Measurements from ENCODE around the gene ZMIZ1. TPM values are rescaled to one million over a fixed set of nuclear protein-coding genes. Genes with fewer than 3 reads are reported as not detected.

ZMIZ1 gene
- total RNA-seq, 1 donor from 2014 or later: 107 TPM

DNA sequence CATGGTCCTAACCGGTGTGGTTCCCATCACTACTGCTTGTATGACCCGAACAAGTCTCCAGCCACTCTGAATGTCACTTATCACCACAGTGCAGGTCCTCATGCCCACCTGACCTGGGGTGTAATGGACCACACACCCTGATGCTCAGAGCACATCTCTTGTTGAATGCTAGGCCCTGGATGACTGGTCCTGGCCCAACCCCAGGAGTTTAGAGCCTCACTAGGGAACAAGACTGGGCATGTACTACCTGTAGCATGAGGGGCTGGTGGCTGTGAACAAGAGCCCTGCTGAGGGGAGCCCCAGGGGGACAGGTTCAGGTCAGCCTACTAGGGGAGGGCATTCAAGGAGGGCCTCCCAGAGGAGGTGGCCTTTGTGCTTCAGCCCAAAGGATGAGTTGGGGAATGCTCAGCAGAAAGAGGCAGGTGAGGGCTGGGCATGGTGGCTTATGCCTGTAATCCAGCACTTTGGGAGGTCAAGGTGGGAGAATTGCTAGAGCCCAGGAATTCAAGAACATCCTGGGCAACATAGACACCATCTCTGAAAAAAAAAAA is 31.2 kb downstream of the ZMIZ1 start:
- DNase-seq (ENCODE audit: low spot score): no peak

DNA sequence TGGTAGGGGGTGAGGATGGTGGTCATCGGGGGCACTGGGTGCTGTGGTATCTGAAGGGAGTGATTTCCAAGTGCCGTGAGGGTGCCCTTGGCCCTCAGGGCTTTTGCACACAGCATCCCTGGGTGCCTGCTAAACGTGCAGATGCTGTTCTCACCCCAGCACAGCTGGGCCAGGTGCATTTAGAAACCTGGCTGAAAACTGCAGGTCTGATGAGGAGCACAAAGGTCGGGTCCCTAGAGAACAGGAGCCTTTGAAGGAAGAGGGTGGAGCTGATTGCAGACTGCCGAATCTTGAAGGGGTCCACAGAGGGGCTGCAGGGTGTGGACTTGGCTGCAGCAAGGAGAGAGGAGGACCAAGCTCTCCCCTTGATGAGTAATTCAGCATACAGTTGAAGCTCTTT is 32.0 kb downstream of the ZMIZ1 start:
- no peak for DNase-seq (ENCODE audit: low spot score)

DNA sequence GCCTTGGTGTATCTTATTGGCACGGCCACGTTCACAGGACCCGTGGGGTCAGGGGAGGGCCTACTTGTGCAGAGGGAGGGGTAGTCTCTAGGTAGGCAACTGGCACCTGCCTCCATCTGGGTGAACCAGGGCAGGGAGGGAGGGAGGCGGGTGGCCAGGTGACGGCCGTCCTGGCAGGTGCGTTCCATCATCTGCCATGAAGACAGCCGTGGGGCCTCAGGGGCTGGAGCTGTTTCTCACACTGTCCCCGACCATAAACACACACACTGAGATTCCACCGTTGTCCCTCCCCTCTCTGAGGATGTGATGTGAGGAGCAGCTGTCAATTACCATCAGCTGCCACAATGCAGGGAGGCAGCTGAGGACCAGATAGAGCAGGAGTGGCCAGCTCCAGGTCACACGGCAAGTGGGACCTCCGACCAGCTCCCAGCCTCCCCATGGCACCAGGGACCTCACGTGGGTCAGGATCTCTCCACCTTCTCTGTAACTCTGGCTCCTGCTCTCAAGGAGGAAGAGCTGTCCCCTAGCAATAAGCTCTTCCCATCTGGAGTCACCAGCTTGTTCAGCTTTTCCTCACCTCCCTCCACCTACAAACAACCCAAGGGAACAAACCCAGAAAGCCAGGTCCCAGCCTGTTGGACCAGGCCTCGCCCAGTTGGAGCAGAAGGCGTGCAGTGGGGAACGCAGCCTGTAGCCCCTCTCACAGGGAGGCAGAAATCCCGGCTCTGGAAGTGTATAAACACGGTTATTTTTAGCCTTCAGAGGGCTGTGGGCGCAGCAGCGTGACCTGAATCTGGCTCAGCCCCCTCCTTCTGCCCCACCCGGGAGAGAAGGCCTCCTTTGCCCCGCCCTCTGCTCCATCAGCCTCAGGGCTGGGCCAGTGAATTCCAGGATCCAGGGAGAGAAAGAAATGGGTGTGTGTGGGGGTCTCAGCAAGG is 33.1 kb downstream of the ZMIZ1 start:
- peak; percentile 59 for DNase-seq (ENCODE audit: low spot score)

DNA sequence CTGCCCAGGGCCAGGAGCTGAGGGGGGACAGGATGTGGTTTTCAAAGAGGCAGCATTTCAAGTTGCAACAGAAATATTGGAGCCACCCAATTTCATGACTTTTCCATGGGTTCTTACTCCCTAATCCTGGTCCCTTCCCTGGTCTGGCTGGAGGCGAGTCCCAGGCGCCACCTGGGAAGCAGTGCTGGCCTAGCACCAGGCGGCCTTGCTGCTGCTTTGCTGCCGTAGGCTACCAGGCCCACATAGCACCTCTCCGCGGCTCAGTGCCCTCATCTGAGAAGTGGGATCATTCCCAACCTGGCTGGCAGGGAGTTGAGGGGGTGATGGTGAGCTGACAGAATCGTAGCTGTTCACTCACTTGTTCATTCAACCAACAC is 33.7 kb downstream of the ZMIZ1 start:
- no peak for DNase-seq (ENCODE audit: low spot score)

DNA sequence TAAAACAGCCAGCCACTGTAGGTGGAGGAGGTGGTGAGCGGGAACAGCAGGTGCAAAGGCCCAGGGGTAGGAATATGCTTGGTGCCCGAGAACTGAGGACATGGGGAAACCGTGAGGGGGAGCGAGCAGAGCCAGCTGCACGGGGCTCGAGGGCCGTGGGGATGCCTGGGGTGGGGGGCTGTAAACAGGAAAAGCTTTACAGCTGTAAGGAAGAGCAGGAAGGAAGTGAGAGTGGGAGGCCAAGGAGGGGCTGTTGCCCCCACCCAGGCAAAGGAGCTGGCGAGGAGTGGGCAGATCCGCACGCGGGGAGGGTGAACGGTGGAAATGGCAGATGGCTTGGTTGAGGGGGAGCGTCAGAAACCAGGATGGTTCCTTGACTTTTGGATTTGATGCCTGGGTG is 34.4 kb downstream of the ZMIZ1 start:
- no peak for DNase-seq (ENCODE audit: low spot score)

DNA sequence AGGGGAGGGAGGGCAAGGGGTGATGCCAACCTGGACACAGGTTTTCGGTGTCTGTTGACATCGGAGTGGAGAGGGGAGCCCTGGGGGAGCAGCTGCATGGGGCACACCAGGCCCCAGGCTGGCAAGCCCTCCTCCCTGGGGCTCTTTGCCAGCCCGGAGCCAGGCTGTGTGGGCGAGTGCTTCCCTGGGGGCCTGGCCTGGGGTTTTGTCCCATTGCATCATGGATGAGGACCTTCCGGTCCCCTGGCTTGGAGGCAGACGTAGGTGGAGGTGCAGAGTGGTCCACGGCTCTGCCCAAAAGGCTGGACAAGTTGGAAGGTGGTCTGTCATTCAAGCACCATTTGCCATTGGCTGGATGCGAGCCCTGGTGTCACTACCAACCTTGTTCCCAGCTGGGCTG is 34.8 kb downstream of the ZMIZ1 start:
- DNase-seq (ENCODE audit: low spot score): no peak

DNA sequence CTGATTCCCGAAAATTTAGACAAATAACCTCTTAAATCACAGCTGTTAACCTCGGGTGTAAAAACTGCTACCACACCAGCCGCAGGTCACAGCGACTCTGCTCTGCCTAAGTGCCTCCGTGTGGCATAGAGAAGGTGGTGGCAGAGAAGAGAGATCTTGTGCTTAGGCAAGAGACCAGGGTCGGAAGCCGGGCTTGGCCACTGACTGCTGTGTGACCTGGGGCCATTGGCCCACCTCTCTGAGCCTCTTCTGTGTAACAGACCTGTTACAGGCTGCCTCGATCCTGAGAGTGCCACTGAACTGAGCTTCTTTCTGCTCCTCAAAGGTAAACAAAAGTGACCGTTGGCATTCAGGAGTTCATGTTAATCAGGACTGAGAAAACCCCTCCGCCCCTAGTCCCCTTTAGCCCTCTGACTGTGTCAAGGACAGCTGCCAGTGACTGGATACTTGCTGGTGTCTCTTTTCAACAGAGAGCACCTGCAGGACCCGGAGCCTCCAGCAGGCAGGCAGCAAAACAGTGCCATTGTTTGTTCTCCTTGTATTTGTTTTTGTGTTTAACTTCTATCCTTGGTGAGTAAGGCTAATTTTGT is 36.5 kb downstream of the ZMIZ1 start:
- DNase-seq (ENCODE audit: low spot score): no peak

DNA sequence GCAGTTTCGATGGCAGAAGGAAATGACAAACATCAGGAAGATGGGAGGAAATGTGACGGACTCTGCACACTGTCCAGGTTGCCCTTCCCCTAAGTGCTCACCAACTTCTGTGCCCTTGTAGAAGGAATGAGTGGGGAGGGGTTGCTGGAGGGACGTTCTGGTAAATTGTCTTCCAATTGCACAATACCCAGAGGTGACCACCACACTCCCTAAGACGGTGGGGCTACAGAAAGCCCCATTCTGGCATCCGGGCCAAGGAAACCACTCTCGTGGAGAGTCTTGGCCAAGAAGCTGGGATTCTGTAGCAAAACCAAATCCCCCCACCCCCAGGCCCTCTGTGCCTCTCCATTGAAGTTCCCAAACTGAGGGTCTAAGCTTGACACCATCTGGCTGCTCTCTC is 37.1 kb downstream of the ZMIZ1 start:
- DNase-seq (ENCODE audit: low spot score): no peak

DNA sequence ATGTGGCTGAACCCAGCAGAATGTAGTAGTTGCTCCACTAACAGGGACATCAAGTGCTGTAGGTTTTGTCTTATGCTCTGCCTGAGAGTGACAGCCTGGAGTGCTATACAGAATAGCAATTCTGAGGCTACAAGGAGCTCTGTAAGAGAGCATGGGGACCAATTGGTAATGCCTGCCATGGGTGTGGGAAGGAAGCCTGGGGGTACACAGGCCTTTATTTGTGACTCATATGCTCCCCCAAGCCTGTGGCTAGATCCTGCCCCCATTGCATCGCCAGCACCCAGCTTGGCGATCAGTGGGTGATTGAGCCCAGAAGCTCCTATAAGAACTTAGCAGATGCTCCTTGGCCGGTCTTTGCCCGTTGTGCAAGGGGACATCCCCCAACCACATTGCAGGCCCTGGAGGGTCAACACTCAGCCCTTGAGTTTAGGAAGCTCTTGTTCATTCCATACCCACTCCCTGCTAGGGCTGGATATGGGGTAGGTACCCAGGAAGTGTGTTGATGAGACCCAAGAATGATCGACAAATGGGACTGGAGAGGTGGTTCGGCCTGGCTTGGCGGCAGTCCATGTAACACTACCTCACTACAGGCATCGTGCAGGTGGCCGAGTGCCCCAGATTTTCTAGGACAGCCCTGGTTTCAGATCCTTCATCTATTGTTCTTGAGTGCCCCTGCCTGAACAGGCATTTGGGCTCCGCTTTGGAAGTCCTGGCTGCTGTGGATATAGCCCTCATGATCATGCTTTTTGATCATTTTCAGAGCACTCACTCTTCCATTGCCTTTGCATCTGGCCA is 37.7 kb downstream of the ZMIZ1 start:
- no peak for DNase-seq (ENCODE audit: low spot score)

DNA sequence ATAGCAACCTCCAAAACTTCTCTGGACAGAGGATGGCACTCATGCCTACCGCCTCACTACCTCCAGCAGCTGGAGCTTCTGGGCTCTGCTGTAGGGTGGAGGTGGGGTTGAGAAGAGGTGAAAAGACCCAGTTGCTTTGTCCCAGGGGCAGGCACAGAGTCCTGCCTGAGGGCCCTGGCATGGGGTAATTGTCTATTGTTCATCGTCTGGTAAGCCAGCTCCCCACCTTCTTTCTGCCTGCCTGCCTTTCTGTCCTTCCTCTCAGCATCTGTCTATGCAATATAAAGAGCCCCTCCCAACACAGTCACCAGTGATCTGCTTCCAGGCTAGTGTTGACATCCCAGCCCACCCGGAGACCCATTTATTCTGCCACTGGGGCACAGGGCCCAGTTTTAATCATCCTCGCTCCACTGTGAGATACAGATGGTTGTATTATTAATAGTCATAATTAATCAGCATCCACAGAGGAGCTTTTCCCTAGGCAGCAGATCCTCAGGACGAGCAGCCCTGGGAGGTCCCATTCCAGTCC is 39.0 kb downstream of the ZMIZ1 start:
- DNase-seq (ENCODE audit: low spot score): no peak

DNA sequence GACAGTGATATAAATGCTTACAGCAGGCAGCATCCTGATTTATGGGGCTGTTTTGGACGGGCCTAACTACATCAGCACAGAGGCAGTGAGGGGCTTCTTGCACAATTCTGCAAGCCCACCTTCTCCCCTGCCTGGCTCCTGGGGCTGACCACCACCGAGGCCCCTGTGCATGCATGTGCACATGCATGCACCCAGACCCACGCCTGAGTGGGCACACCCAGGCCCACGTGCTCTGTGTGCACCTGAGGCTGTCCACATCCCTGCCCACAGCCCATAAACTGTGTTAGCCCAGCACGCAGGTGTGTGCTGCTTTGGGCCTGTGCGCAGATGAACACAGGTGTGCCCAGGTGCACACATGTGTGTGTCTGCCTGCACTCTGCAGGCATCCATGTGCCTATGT is 40.0 kb downstream of the ZMIZ1 start:
- no peak for DNase-seq (ENCODE audit: low spot score)

DNA sequence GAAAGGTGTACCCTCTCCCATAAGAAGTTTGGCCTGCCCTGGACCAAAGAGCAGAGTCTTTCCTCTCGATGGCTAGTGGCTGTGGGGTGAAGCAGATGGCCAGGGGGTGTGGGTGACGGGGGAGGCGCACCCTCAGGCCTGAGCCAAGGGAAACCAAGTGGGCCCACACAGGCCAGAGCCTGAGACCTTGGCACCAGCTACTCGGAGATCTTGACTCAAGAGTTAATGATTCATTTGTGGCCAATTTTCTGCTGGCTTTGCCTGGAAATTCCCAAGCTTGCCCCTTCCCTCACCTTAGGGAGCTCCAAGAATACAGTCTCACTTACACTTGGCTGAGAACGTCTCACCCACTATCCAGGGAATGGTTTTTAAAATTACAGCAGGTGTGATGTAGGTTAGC is 42.7 kb downstream of the ZMIZ1 start:
- DNase-seq (ENCODE audit: low spot score): no peak

DNA sequence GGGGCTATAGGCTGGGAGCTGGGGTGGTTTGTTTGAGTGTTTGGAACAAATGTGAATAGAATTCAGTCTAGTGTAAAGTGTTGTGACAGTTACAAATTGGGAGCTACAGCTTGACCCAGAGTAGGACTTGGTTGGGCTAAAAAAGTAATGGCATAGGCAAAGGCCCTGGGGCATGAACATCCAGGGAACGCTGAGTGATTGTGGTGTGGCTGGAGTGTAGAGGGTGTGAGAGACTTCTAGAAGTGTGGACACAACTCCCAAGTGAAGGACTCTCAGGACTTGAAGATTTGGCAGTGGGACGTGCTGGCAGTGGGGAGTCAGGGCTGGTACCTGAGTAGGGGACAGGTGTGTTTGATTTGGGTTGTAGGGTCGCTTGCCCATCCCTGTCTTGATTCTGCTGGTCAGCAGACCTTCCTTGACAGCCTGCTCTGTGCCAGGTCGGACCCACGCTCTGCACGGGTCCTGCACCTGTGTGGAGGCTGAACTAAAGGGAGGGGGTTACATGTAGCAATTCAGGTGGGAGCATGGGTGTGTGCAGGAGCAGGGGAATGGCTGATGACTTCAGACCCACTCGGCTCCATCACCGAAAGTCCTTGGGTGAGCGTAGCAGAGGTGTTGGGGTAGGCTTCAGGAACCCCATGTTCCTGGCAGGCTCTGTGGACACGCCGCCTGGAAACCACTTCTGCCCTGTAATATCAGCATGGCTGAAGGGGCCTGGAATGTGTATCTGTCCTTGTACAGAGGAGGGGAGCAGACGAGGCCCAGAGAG is 43.3 kb downstream of the ZMIZ1 start:
- DNase-seq (ENCODE audit: low spot score): peak; percentile 45

DNA sequence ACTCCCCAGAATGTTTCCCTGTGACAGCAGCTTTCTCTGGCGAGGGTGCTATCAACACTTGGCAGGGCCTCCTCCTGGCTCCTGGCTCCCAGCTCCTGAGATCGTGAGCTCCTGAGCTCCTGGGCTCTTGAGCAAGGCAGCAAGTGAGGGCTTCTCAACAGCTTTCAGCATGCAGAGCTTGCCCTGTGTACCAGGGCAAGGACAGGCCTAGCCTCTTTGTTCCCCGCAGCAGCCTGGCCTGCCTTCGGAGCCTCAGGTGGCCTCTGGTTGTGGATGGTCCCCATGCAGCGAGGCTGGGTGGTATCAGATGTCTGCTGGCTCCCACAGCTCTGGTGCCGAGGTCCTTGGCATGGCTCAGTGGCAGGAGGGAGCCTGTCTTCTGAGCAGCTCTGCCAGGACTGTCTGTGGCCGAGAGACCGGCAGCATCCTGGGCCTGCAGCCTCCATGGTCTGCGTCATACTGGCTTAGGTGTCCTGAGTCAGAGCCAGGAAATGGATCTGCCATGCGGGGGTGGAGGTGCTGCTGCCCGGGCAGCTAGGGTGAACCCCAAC is 44.2 kb downstream of the ZMIZ1 start:
- no peak for DNase-seq (ENCODE audit: low spot score)

DNA sequence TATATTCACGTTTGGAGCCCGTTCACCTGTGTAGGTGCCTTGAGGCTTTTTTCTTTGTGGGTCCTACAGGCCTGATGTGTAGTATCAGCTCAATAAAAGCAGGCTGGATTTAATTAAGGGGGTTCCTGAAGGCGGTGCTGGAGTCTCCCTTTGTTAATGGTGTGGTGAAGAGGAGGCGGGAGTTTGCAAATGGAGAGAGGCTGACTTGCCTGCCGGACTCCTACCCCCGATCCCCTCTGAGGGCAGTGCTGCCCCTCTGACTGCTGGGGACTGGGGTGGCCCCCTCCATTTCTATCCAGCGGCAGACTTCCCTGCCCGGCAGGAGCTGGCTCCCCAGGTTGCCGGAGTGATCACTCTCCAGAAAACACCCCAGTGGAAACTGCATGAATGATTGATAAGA is 45.1 kb downstream of the ZMIZ1 start:
- DNase-seq (ENCODE audit: low spot score): no peak

DNA sequence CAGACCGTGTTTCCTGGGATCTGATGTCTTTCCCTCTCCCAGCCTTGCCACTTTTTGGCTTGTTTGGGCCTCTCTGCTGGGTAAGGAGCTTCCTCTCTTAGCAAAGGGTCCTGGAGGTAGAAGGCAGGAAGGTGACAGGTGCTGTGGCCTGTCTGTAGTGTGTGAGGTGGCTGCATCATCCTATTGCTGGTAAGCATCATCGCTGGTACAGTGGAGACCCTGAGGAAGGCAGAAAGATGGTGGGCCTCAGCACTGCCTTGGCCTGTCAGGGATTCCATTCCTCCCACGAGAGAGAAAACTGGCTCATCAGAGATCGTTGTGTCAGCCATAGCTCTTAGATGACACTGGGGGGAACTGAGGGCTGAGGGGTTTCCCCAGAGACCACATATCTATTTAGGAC is 46.5 kb downstream of the ZMIZ1 start:
- no peak for DNase-seq (ENCODE audit: low spot score)

DNA sequence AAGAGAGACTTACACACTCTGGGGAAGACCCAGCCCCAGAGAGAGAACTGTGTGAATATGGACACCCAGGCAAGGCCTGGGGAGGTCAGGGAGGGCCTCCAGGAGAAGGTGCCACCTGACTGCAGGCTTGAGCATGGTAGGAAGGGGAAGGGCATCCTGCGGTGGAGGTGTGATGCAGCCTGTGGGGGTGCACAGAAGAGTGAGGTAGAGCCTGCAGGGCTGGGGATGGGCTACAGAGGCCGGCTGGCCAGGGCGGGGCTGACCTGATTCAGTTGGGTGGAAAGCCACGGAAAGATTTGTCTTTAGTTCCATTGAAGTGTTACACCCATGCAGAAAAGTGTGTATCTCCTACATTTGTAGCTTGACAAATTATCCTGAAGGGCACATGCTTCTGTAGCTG is 47.6 kb downstream of the ZMIZ1 start:
- no peak for DNase-seq (ENCODE audit: low spot score)

DNA sequence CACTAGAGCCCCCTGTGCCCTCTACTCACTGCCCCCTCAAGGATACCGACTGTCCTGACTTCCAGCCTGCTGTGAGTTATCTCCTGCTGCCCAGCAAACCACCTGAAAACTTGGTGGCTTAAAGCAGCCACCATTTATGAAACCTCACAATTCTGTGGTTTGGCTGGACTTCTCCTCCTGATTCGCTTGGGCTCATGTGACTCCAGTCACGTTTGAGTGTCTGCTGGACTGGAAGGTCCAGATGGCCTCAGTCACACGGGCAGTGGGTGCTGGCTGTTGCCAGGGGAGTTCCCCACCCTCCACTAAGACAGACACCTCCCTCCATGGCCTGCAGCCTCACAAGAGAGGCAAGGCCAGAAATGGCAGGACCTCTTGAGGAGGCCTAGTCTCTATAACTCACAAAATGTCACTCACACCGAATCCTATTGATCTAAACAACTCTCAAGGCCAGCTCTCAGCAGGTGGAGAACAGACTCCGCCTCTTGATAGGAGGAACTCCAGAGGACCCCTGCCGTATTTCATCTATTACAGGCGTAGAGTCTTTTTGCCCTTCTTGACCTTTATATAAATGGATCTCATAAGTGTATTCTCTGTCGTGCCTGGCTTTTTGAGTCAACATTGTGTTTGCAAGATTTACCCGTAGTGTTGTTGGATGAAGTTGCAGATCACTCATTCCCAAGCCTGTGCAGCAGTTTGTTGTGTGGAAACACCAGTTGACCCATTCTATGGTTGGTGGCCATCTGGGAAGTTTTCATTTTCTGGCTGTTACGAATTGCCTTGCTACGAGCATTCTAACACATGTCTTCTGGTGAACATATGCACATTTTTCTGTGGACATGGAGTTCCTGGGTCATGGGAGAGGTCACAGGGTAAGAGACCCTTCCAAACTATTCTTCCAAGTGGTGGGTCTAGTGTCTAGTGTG is 48.3 kb downstream of the ZMIZ1 start:
- peak; percentile 77 for DNase-seq (ENCODE audit: low spot score)

DNA sequence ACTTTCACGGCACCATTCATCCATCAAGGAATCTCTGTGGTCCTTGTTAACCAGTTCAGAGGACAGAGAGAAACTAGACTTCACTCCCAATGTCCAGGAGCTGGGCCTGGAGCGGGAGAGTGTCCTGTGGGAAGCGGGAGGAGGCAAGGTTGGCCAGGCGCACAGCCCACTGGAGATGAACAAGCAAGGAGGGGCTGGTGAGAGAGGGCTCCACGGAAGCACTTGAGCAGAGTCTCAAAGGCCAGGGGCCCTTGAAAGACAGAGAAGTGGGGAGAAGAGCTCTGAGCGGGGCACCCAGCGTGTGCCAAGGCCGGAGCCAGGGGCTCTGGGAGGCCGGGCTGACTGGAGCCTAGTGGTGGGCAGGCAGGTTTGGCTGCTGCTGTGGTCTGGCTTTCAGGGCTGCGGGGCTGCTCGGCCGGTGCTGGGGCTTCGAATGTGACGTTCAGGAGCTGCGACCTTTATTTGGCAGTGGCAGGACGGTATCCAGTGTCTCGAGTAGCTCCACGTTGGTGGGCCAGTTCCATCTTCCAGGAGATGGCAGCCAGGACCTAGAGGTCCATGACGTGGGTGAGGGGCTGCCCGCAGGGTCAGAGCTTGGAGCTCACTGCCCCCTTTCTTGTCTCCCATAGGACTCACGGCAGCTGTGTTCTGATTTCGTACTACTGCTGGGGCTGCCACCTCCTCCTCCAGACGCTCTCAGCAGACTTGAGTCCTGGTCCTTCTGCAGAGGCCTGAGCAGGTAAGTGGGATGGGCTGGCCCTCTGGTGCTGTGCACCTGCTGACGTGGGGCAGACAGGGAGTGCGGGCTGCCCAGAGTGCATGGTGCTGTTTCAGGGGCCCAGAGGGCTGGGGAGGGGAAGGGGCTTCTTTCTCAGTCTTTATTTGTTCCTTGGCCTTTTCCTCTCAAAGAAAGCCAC is 49.8 kb downstream of the ZMIZ1 start:
- DNase-seq (ENCODE audit: low spot score): no peak

Measured in mucosa of gallbladder (tissue), 1 donor.